ENCODE results near the gene PACS2.
"Not testable (repeated sequence)": the region's sequence is repeated elsewhere in the genome, so short reads cannot be mapped to it uniquely, and the experiment has no call there.

Gene PACS2

GRCh38 chr14:105272623-105273022, 41.9 kb upstream of the PACS2 start:
- no peak overlapping the region for H3K4me3 ChIP-seq (ENCODE audit: low read depth, low read length)
- no peak for DNase-seq (ENCODE audit: low read depth)
- TF ChIP-seq MAX (IDR thresholded peaks at IDR 0.05; ENCODE audit: low read depth, low read length) (no peak), POLR2A (IDR thresholded peaks at IDR 0.05; ENCODE audit: extremely low read depth, insufficient read length) (no peak), MYC (IDR thresholded peaks at IDR 0.05; ENCODE audit: low read depth, low read length) (no peak), CTCF (IDR thresholded peaks at IDR 0.05; ENCODE audit: low read depth, low read length) (no peak)

GRCh38 chr14:105273062-105273461, 41.5 kb upstream of the PACS2 start:
- TF ChIP-seq CTCF (IDR thresholded peaks at IDR 0.05; ENCODE audit: low read depth, low read length) (no peak), MAX (IDR thresholded peaks at IDR 0.05; ENCODE audit: low read depth, low read length) (no peak)
- no peak overlapping the region for H3K4me3 ChIP-seq (ENCODE audit: low read depth, low read length)
- DNase-seq (ENCODE audit: low read depth): no peak

GRCh38 chr14:105274637-105275036, 39.9 kb upstream of the PACS2 start:
- TF ChIP-seq MYC (IDR thresholded peaks at IDR 0.05; ENCODE audit: low read depth, low read length) (no peak), MAX (IDR thresholded peaks at IDR 0.05; ENCODE audit: low read depth, low read length) (no peak), CTCF (IDR thresholded peaks at IDR 0.05; ENCODE audit: low read depth, low read length) (no peak), POLR2A (IDR thresholded peaks at IDR 0.05; ENCODE audit: extremely low read depth, insufficient read length) (no peak)
- no peak overlapping the region for H3K4me3 ChIP-seq (ENCODE audit: low read depth, low read length)
- no peak for DNase-seq (ENCODE audit: low read depth)

- TF ChIP-seq MYC (IDR thresholded peaks at IDR 0.05; ENCODE audit: low read depth, low read length): no peak
- no peak for TF ChIP-seq MAX (IDR thresholded peaks at IDR 0.05; ENCODE audit: low read depth, low read length)
- TF ChIP-seq CTCF (IDR thresholded peaks at IDR 0.05; ENCODE audit: low read depth, low read length): no peak
- TF ChIP-seq POLR2A (IDR thresholded peaks at IDR 0.05; ENCODE audit: extremely low read depth, insufficient read length): no peak
- no peak for DNase-seq (ENCODE audit: low read depth)
These were observed 39.1 kb upstream of the PACS2 start for GRCh38 chr14:105275267-105275946.

GRCh38 chr14:105277448-105277847, 37.1 kb upstream of the PACS2 start:
- DNase-seq (ENCODE audit: low read depth); H3K4me3 ChIP-seq (ENCODE audit: low read depth, low read length): not testable (repeated sequence)

More at GRCh38 chr14:105275267-105275946, 39.1 kb upstream of the PACS2 start:
- no peak overlapping the region for H3K4me3 ChIP-seq (ENCODE audit: low read depth, low read length)

- no peak for DNase-seq (ENCODE audit: low read depth)
- TF ChIP-seq CTCF (IDR thresholded peaks at IDR 0.05; ENCODE audit: low read depth, low read length) (no peak), MYC (IDR thresholded peaks at IDR 0.05; ENCODE audit: low read depth, low read length) (no peak), MAX (IDR thresholded peaks at IDR 0.05; ENCODE audit: low read depth, low read length) (no peak), POLR2A (IDR thresholded peaks at IDR 0.05; ENCODE audit: extremely low read depth, insufficient read length) (no peak)
- no peak overlapping the region for H3K4me3 ChIP-seq (ENCODE audit: low read depth, low read length)
These were observed 34.7 kb upstream of the PACS2 start for GRCh38 chr14:105279642-105280361.
